ENCODE results near the gene IGFL2. TPM values are rescaled to one million over a fixed set of nuclear protein-coding genes. Genes with fewer than 3 reads are reported as not detected.

The IGFL2 gene
- total RNA-seq, 4 donors from 2014 or later = 0.61 TPM; not detected in 3

DNA sequence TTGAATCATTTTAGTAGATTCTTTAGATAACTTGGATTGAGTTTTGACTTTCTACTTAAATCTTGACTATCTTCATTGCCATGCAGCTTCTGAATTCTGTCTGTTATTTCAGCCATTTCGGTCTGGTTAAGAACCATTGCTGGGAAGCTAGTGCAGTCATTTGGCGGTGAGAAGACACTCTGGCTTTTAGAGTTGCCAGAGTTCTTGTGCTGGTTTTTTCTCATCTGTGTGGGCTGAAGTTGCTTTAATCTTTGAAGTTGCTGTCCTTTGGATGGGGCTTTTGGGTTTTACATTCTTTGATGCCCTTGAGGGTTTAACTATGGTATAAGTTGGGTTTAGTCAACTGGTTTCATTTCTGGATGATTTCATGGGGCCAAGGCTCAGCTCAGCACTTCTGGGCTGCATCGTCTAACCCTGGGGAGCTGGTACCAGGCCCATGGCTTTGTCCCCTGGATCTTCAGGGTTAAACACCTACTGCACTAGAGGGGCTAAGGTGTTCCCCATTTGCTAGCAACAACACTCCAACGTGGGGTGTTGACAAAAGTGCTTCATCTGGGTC lies 10.0 kb upstream of the IGFL2 start:
- no peak for DNase-seq
- peaks cover 6 to 7% of the 10 kb centered on the region in 2 donors for H3K4me1 ChIP-seq
- no peaks in the 10 kb centered on the region for H3K9me3 ChIP-seq
- H3K27me3 ChIP-seq = no peaks in the 10 kb centered on the region
- H3K4me3 ChIP-seq = no peak overlapping the region
- intact Hi-C loops (cut with DNase I; ENCODE audit: low total_unique reads) = no loop called here
- TF ChIP-seq POLR2A (IDR thresholded peaks at IDR 0.05) = no peak
- TF ChIP-seq, protein P1, sequence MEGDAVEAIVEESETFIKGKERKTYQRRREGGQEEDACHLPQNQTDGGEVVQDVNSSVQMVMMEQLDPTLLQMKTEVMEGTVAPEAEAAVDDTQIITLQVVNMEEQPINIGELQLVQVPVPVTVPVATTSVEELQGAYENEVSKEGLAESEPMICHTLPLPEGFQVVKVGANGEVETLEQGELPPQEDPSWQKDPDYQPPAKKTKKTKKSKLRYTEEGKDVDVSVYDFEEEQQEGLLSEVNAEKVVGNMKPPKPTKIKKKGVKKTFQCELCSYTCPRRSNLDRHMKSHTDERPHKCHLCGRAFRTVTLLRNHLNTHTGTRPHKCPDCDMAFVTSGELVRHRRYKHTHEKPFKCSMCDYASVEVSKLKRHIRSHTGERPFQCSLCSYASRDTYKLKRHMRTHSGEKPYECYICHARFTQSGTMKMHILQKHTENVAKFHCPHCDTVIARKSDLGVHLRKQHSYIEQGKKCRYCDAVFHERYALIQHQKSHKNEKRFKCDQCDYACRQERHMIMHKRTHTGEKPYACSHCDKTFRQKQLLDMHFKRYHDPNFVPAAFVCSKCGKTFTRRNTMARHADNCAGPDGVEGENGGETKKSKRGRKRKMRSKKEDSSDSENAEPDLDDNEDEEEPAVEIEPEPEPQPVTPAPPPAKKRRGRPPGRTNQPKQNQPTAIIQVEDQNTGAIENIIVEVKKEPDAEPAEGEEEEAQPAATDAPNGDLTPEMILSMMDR (IDR thresholded peaks at IDR 0.05) = no peak
- no peaks in the 10 kb centered on the region for H3K36me3 ChIP-seq
- no peak overlapping the region for H3K27ac ChIP-seq

DNA sequence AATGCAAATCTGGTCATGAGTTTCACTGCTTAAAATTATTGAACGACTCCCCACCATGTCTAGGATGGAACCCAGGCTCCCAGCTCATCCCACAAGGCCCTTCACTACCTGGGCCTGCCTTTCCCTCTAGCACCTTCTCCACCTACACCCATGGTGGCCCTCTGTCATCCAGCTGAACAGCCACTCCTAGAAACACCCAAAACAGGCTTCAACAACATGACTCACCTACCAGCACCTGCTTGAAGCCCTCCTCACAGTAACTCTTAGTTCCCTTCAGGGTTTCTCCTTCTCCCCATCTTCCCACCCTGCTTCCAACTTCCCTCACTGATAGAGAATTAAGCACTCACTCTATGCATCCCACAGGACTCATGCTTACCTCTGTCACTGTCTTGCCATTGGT lies 6.6 kb upstream of the IGFL2 start:
- H3K4me1 ChIP-seq = no peaks in the 10 kb centered on the region
- H3K27ac ChIP-seq = no peak overlapping the region
- TF ChIP-seq POLR2A (IDR thresholded peaks at IDR 0.05) = no peak
- TF ChIP-seq, protein P1 (IDR thresholded peaks at IDR 0.05) = no peak
- H3K27me3 ChIP-seq = no peaks in the 10 kb centered on the region
- DNase-seq = no peak
- no peak overlapping the region for H3K4me3 ChIP-seq
- intact Hi-C loops (cut with DNase I; ENCODE audit: low total_unique reads) = no loop called here
- H3K9me3 ChIP-seq = no peaks in the 10 kb centered on the region
- no peaks in the 10 kb centered on the region for H3K36me3 ChIP-seq

DNA sequence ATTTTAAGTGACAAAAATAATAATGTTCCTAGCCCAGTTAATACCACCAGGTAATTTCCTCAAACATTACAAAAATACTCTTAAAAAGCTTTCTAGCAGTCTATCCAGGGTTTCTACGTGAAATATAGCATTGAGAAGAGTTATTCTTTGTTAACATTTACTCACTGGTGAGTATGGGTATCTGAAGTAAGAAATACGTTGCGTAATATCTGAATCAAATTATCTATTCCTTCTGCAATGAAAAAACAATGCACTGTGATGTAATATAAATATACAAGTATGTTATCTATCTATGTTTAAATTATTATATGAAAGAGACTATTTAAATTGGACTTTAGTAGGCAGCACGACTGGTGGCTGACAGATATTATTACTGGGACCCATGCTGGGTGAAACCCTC lies 5.7 kb upstream of the IGFL2 start:
- no peak overlapping the region for H3K4me3 ChIP-seq
- no peaks in the 10 kb centered on the region for H3K36me3 ChIP-seq
- H3K4me1 ChIP-seq = no peaks in the 10 kb centered on the region
- H3K27me3 ChIP-seq = no peaks in the 10 kb centered on the region
- DNase-seq = no peak
- no peaks in the 10 kb centered on the region for H3K9me3 ChIP-seq
- intact Hi-C loops (cut with DNase I; ENCODE audit: low total_unique reads) = no loop called here
- H3K27ac ChIP-seq = no peak overlapping the region
- no peak for TF ChIP-seq POLR2A (IDR thresholded peaks at IDR 0.05)

DNA sequence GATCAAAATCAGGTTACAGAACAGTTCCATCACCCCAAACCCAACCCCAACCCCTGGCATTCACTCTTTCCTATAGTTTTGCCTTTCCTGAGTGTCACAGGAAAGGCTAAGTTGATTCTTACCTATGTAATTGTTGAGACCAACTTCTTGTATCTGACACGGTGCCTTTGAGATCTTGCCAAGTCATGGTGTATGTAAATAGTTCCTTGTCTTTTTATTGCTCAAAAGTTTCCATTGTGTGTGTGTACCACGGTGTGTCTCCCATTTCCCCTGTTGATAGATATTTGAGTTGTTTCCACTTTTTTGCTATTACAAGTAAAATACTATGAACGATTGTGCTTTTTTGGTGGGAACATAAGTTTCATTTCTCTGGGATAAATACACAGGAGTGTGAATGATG lies 3.3 kb upstream of the IGFL2 start:
- Histone ChIP-seq H3K4me3 (no peak overlapping the region), H3K27me3 (no peaks in the 10 kb centered on the region), H3K4me1 (no peaks in the 10 kb centered on the region), H3K9me3 (no peaks in the 10 kb centered on the region), H3K36me3 (no peaks in the 10 kb centered on the region), H3K27ac (no peak overlapping the region)
- DNase-seq = no peak
- TF ChIP-seq, protein P1 (IDR thresholded peaks at IDR 0.05) = no peak
- no peak for TF ChIP-seq POLR2A (IDR thresholded peaks at IDR 0.05)
- intact Hi-C loops (cut with DNase I; ENCODE audit: low total_unique reads) = no loop called here

DNA sequence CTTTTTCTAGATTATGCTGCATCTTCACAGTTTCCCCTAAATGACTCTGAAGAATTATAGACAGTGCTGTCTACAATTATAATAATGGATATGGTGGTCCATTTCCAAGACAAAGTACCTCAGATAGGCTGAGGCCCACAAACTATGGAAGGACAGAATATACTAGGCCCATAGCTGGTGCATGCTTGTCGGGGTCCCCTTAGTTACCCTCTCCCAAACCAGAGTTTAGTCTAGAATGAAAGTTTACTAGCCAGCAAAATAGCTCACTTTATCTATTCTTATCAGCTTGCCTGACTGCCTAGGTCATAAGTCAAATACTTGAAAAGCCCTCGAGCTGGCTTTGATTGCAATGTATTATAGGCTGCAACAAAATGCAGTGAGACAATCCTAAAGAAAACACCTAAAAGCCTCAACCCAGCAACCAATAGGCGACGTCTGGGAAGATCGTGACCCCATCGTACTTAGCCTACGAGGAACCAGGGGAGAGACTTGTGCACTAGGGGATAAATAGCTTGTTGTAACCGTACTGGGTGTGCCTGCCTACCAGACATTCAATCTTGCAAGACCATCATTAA lies 785 bp upstream of the IGFL2 start:
- H3K27me3 ChIP-seq = no peaks in the 10 kb centered on the region
- H3K36me3 ChIP-seq = no peaks in the 10 kb centered on the region
- H3K4me3 ChIP-seq = no peak overlapping the region
- no peaks in the 10 kb centered on the region for H3K4me1 ChIP-seq
- TF ChIP-seq POLR2A (IDR thresholded peaks at IDR 0.05) = no peak
- TF ChIP-seq, protein P1 (IDR thresholded peaks at IDR 0.05) = no peak
- DNase-seq = no peak
- no peaks in the 10 kb centered on the region for H3K9me3 ChIP-seq
- no peak overlapping the region for H3K27ac ChIP-seq
- intact Hi-C loops (cut with DNase I; ENCODE audit: low total_unique reads) = no loop called here
